ENCODE results near the gene SDK1. TPM values are rescaled to one million over a fixed set of nuclear protein-coding genes. Genes with fewer than 3 reads are reported as not detected.

Gene SDK1
- total RNA-seq, 2 donors from 2014 or later = 4.8 to 13.2 TPM

DNA sequence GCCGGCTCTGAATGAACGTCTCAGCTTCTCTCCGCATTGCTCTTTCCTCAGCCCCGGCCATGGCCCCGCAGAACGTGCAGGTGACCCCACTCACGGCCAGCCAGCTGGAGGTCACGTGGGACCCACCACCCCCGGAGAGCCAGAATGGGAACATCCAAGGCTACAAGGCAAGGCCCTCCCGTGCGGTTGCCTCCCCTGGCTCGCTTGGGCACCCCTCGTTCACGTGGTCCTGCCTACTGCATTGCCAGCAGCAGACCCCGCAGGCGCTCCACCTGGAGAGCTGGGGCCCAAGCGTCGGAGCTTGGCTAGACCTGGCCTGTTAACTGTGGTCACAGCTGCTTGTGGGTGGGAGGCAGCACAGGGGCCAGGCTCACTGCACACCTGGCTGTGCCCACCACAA is 904.8 kb downstream of the SDK1 start:
- WGBS = 98% methylated on average over 18 of the region's 18 CpGs
- no peak for DNase-seq (ENCODE audit: low spot score)
- intact Hi-C loops (cut with DNase I) = no loop called here
- no peak overlapping the region for H3K4me3 ChIP-seq
- no peaks in the 10 kb centered on the region for H3K27me3 ChIP-seq (replicated peaks; ENCODE audit: insufficient read depth)
- no peaks in the 10 kb centered on the region for H3K36me3 ChIP-seq
- H3K27ac ChIP-seq = no peak overlapping the region
- TF ChIP-seq POLR2A (IDR thresholded peaks at IDR 0.05) = no peak
- TF ChIP-seq POLR2AphosphoS5 (IDR thresholded peaks at IDR 0.05) = no peak
- TF ChIP-seq, protein P1, sequence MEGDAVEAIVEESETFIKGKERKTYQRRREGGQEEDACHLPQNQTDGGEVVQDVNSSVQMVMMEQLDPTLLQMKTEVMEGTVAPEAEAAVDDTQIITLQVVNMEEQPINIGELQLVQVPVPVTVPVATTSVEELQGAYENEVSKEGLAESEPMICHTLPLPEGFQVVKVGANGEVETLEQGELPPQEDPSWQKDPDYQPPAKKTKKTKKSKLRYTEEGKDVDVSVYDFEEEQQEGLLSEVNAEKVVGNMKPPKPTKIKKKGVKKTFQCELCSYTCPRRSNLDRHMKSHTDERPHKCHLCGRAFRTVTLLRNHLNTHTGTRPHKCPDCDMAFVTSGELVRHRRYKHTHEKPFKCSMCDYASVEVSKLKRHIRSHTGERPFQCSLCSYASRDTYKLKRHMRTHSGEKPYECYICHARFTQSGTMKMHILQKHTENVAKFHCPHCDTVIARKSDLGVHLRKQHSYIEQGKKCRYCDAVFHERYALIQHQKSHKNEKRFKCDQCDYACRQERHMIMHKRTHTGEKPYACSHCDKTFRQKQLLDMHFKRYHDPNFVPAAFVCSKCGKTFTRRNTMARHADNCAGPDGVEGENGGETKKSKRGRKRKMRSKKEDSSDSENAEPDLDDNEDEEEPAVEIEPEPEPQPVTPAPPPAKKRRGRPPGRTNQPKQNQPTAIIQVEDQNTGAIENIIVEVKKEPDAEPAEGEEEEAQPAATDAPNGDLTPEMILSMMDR (IDR thresholded peaks at IDR 0.05) = no peak
- no peaks in the 10 kb centered on the region for H3K9me3 ChIP-seq
- no peaks in the 10 kb centered on the region for H3K4me1 ChIP-seq (replicated peaks)

DNA sequence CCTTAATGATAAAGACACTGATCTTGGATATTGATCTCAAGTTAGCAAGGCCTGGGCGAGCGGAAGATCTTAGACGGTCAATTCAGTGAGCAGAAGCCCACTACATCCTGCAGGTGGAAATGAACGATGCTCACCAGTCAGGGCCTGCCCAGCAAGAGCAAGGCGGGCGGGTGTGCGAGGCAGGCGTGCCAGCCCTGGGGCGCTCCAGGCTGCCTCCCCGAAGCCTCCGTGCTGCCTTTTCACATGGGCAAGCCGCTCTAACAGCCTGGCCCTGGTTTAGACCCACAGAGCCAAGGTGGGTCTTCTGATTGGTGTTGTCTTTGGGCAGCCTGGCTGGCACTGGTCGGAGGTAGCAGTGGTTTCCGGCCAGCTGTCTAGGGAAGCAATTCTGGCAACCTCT is 906.0 kb downstream of the SDK1 start:
- DNase-seq (ENCODE audit: low spot score) = no peak
- H3K4me1 ChIP-seq (replicated peaks) = no peaks in the 10 kb centered on the region
- no peak for TF ChIP-seq POLR2A (IDR thresholded peaks at IDR 0.05)
- TF ChIP-seq POLR2AphosphoS5 (IDR thresholded peaks at IDR 0.05) = no peak
- TF ChIP-seq, protein P1 (IDR thresholded peaks at IDR 0.05) = no peak
- intact Hi-C loops (cut with DNase I) = no loop called here
- no peak overlapping the region for H3K4me3 ChIP-seq
- H3K9me3 ChIP-seq = no peaks in the 10 kb centered on the region
- no peak overlapping the region for H3K27ac ChIP-seq
- WGBS = 83% methylated on average over 14 of the region's 14 CpGs
- no peaks in the 10 kb centered on the region for H3K36me3 ChIP-seq
- no peaks in the 10 kb centered on the region for H3K27me3 ChIP-seq (replicated peaks; ENCODE audit: insufficient read depth)

DNA sequence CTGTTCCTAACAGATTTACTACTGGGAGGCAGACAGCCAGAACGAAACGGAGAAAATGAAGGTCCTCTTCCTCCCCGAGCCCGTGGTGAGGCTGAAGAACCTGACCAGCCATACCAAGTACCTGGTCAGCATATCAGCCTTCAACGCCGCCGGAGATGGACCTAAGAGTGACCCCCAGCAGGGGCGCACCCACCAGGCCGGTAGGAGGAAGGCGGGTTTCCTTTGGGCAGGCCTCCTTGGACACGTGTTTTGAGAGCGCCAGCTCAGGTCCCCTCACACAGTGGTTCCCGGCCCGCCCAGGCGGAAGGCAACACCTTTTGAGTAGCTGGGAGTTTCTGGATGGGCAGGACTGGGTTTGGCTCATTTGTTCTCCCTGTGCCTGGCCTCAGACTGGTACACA is 907.0 kb downstream of the SDK1 start:
- Histone ChIP-seq H3K36me3 (no peaks in the 10 kb centered on the region), H3K4me1 (replicated peaks) (no peaks in the 10 kb centered on the region), H3K9me3 (no peaks in the 10 kb centered on the region), H3K27ac (no peak overlapping the region), H3K27me3 (replicated peaks; ENCODE audit: insufficient read depth) (no peaks in the 10 kb centered on the region), H3K4me3 (no peak overlapping the region)
- DNase-seq (ENCODE audit: low spot score) = no peak
- intact Hi-C loops (cut with DNase I) = no loop called here
- 91% methylated on average over 15 of the region's 15 CpGs for WGBS
- TF ChIP-seq, protein P1 (IDR thresholded peaks at IDR 0.05) = no peak
- TF ChIP-seq POLR2A (IDR thresholded peaks at IDR 0.05) (no peak), POLR2AphosphoS5 (IDR thresholded peaks at IDR 0.05) (no peak)

DNA sequence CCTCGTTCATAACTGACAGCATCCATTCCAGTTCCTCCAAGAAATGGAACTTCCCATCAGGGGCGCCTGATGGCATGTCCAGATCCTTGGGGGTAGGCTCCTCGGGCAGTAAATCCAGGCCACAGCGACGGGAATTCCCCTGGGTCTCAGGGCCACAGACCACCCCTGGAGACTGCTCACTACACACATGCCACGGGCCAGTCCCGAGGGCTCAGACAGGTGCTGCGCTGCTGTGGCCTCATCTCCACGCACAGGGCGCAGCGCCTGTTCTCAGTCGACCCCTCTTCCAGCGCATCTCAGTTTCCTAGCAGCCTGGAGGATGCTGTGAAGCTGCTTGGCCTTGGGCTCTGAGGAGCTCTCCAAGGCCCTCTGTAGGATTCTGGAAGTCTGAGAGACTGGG is 907.5 kb downstream of the SDK1 start:
- H3K4me1 ChIP-seq (replicated peaks) = no peaks in the 10 kb centered on the region
- no peaks in the 10 kb centered on the region for H3K27me3 ChIP-seq (replicated peaks; ENCODE audit: insufficient read depth)
- H3K9me3 ChIP-seq = no peaks in the 10 kb centered on the region
- no peak overlapping the region for H3K27ac ChIP-seq
- no peaks in the 10 kb centered on the region for H3K36me3 ChIP-seq
- TF ChIP-seq POLR2A (IDR thresholded peaks at IDR 0.05) (no peak), POLR2AphosphoS5 (IDR thresholded peaks at IDR 0.05) (no peak)
- TF ChIP-seq, protein P1 (IDR thresholded peaks at IDR 0.05) = no peak
- no peak overlapping the region for H3K4me3 ChIP-seq
- intact Hi-C loops (cut with DNase I) = no loop called here
- DNase-seq (ENCODE audit: low spot score) = no peak
- 93% methylated on average over 13 of the region's 13 CpGs for WGBS

DNA sequence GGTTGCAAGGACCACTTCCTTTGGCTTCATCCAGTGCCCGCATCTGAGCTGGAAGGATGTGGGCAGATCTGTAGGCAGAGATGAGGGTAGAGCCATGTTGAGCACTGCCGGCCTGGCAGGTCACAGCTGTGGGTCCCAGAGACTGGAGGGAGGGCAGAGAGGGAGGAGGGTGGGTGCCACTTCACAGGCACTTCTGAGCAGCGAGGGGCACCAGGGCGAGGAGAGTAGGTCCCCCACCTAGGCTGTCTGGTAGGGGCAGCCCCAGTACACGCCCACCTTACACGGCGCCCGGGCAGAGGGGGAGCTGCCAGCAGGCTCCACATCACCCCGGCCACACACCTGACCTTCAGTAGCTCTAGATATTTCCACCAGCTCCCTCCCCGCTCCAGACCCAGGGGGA is 908.1 kb downstream of the SDK1 start:
- Histone ChIP-seq H3K27ac (no peak overlapping the region), H3K27me3 (replicated peaks; ENCODE audit: insufficient read depth) (no peaks in the 10 kb centered on the region), H3K4me3 (no peak overlapping the region), H3K4me1 (replicated peaks) (no peaks in the 10 kb centered on the region), H3K36me3 (no peaks in the 10 kb centered on the region), H3K9me3 (no peaks in the 10 kb centered on the region)
- no peak for DNase-seq (ENCODE audit: low spot score)
- 96% methylated on average over 9 of the region's 10 CpGs for WGBS
- intact Hi-C loops (cut with DNase I) = no loop called here
- no peak for TF ChIP-seq POLR2A (IDR thresholded peaks at IDR 0.05)
- TF ChIP-seq, protein P1 (IDR thresholded peaks at IDR 0.05) = no peak
- TF ChIP-seq POLR2AphosphoS5 (IDR thresholded peaks at IDR 0.05) = no peak
